Kidney (tissue), 14 donors: ENCODE measurements around the gene KIAA1614. TPM values are rescaled to one million over a fixed set of nuclear protein-coding genes. Genes with fewer than 3 reads are reported as not detected.
A peak's percentile ranks its signal among the peaks of the same experiment; 100 is the strongest.

Experiments used
- DNase-seq, 5 donors: peaks; one replicate each; pipeline ENCODE4 v3.0.0-alpha.2; 2013 to 2020
- FAIRE-seq: peaks from 2 replicates; lab custom pipeline; 2012; peaks lifted over from hg19 to GRCh38; lab: Jason Lieb, UNC
- H3K27ac ChIP-seq, 2 donors: one replicate each; pipeline ENCODE4 v1.7.0; 2013; ENCODE audit warnings: low read depth in 2 of 2, low read length in 2 of 2, inconsistent platforms in 1 of 2
- H3K27me3 ChIP-seq: one replicate; pipeline ENCODE4 v1.7.1; 2013; ENCODE audit warnings: low read length, inconsistent platforms; ENCODE audit not compliant: control insufficient read depth, insufficient read depth
- H3K36me3 ChIP-seq, 3 donors: one replicate each; pipeline versions ENCODE4 v1.7.0 to v1.7.1; 2013; ENCODE audit warnings: low read length in 3 of 3, control low read depth in 1 of 3, inconsistent platforms in 1 of 3; ENCODE audit not compliant: insufficient read depth in 3 of 3, control insufficient read depth in 2 of 3
- H3K4me1 ChIP-seq, 3 donors: one replicate each; pipeline versions ENCODE4 v1.7.0 to v1.7.1; 2013; ENCODE audit warnings: low read length in 3 of 3, inconsistent platforms in 1 of 3, low read depth in 1 of 3; ENCODE audit not compliant: control insufficient read depth in 2 of 3, insufficient read depth in 2 of 3
- H3K4me3 ChIP-seq, 3 donors: one replicate each; pipeline versions ENCODE4 v1.7.0 to v1.8.1; 2013; ENCODE audit warnings: low read length in 3 of 3, control low read depth in 1 of 3, inconsistent platforms in 1 of 3
- H3K9ac ChIP-seq, 3 donors: one replicate each; pipeline versions ENCODE4 v1.7.0 to v1.7.1; 2013; ENCODE audit warnings: low read length in 3 of 3, control low read depth in 1 of 3, inconsistent platforms in 1 of 3
- H3K9me3 ChIP-seq, 3 donors: one replicate each; pipeline versions ENCODE4 v1.7.0 to v1.7.1; 2013; ENCODE audit warnings: low read length in 3 of 3, control low read depth in 1 of 3, inconsistent platforms in 1 of 3; ENCODE audit not compliant: control insufficient read depth in 2 of 3, insufficient read depth in 1 of 3
- CTCF ChIP-seq: IDR thresholded peaks from 3 replicates; pipeline ENCODE4 v1.5.1; 2012; ENCODE audit warnings: mild to moderate bottlenecking, moderate library complexity, borderline replicate concordance; ENCODE audit not compliant: insufficient read depth; ENCODE audit errors: extremely low read depth
- intact Hi-C: fragments of 100-400 bp; cut with DNase I; formaldehyde crosslinking; loops from one replicate; pipeline ENCODE4 v1.11.1; 2022
- polyA plus RNA-seq: library from polyadenylated mRNA; stranded (reverse); fragments of 350-450 nt; fragmentation: Illumina TruSeq; extraction: RNeasy Lipid Tissue Mini Kit (QIAGEN cat#74804); gene quantifications from one replicate; pipeline ENCODE4 v1.2.3, GENCODE V29; 2014; ENCODE audit warnings: low read depth, low replicate concordance; ENCODE audit not compliant: insufficient read depth
- total RNA-seq: library from RNA; stranded (reverse); fragmentation: NEBNext Ultra II Directional; extraction: Animal tissue kit (Norgen Biotek cat#: 25700); gene quantifications from one replicate; pipeline ENCODE4 v1.2.1, GENCODE V29; 2021
- donor health status: control.
- donor health status: control.
- donor health status: control.
- donor health status: control.
- donor health status: control.
- donor health status: DM: yes; HTN: yes; CAD: no.
- donor health status: Normal renal cell carcinoma (clear cell type).

KIAA1614 gene
- total and polyA plus RNA-seq, 2 donors from 2014 or later, result 5.4 to 12.3 TPM

- intact Hi-C loops, result no loop called here
- no peak for TF ChIP-seq CTCF
Measured at GRCh38 chr1:180922631-180923015, 9.9 kb downstream of the KIAA1614 start.

GRCh38 chr1:180923021-180923841, 10.5 kb downstream of the KIAA1614 start:
- intact Hi-C loops, result no loop called here
- no peaks in the 10 kb centered on the region for H3K27me3 ChIP-seq
- DNase-seq (peak; percentile 40 to 92 (median 77)), FAIRE-seq (no peak)
- H3K9ac ChIP-seq, result no peak overlapping the region
- H3K27ac ChIP-seq, result peak overlapping the region; percentile 67 to 70
- no peak for TF ChIP-seq CTCF
- H3K9me3 ChIP-seq, result no peaks in the 10 kb centered on the region
- peaks cover 0 to 3% (median 0%) of the 10 kb centered on the region in 3 donors for H3K36me3 ChIP-seq
- peak overlapping the region in 1 of 3 donors; percentile 25 for H3K4me3 ChIP-seq
- peaks cover 0 to 47% (median 37%) of the 10 kb centered on the region in 3 donors for H3K4me1 ChIP-seq

More at GRCh38 chr1:180922631-180923015, 9.9 kb downstream of the KIAA1614 start:
- Histone ChIP-seq H3K9me3 (no peaks in the 10 kb centered on the region), H3K36me3 (peaks cover 0 to 5% (median 0%) of the 10 kb centered on the region in 3 donors), H3K4me3 (no peak overlapping the region), H3K9ac (no peak overlapping the region), H3K27ac (peak overlapping the region; percentile 67 to 70), H3K27me3 (no peaks in the 10 kb centered on the region), H3K4me1 (peaks cover 0 to 46% (median 37%) of the 10 kb centered on the region in 3 donors)
- no peak for FAIRE-seq
- peak in 1 of 5 donors; percentile 39 for DNase-seq

GRCh38 chr1:180923887-180924286, 11.2 kb downstream of the KIAA1614 start:
- Histone ChIP-seq H3K4me1 (peaks cover 0 to 47% (median 37%) of the 10 kb centered on the region in 3 donors), H3K9ac (no peak overlapping the region), H3K9me3 (no peaks in the 10 kb centered on the region), H3K36me3 (no peaks in the 10 kb centered on the region), H3K27me3 (no peaks in the 10 kb centered on the region), H3K4me3 (no peak overlapping the region), H3K27ac (peak overlapping the region; percentile 55 to 70)
- TF ChIP-seq CTCF, result no peak
- DNase-seq (no peak), FAIRE-seq (no peak)
- intact Hi-C loops, result no loop called here
